Uterus (tissue), 4 donors: ENCODE data around the gene TRIOBP. TPM values are rescaled to one million over a fixed set of nuclear protein-coding genes. Genes with fewer than 3 reads are reported as not detected.
A peak's percentile ranks its signal among the peaks of the same experiment; 100 is the strongest.

Source experiments
- DNase-seq, 2 donors: peaks; one replicate each; pipeline ENCODE4 v3.0.0-alpha.2; 2019 to 2020
- H3K27ac ChIP-seq, 2 donors: fragments of 200-600 bp; sonication (generic); 1 replicate in 1 of 2; 2 replicates in 1 of 2; pipeline ENCODE4 v1.5.1; 2016 to 2018
- H3K27me3 ChIP-seq, 2 donors: fragments of 200-600 bp; sonication (generic); one replicate each; pipeline ENCODE4 v1.5.1; 2018 to 2019; ENCODE audit warnings: control low read depth in 1 of 2
- H3K36me3 ChIP-seq, 2 donors: fragments of 200-600 bp; sonication (generic); one replicate each; pipeline ENCODE4 v1.5.1; 2019; ENCODE audit warnings: control low read depth in 1 of 2
- H3K4me1 ChIP-seq, 2 donors: fragments of 200-600 bp; sonication (generic); one replicate each; pipeline ENCODE4 v1.5.1; 2018 to 2019; ENCODE audit warnings: control low read depth in 1 of 2
- H3K4me3 ChIP-seq, 2 donors: fragments of 200-600 bp; sonication (generic); 1 replicate in 1 of 2; 2 replicates in 1 of 2; pipeline ENCODE4 v1.5.1; 2018 to 2019; ENCODE audit warnings: mild to moderate bottlenecking in 1 of 2
- H3K9me3 ChIP-seq, 2 donors: fragments of 200-600 bp; sonication (generic); one replicate each; pipeline ENCODE4 v1.5.1; 2019; ENCODE audit warnings: control low read depth in 1 of 2
- CTCF ChIP-seq, 4 experiments: fragments of 200-600 bp in 2 of 4; fragments of 450-650 bp in 2 of 4; sonication (generic) in 2 of 4; IDR thresholded peaks; one replicate each; pipeline ENCODE4 v1.5.1; 2016 to 2019; ENCODE audit warnings: antibody characterized with exemption in 4 of 4, mild to moderate bottlenecking in 2 of 4, moderate library complexity in 1 of 4
- POLR2A ChIP-seq, 2 donors: fragments of 450-650 bp; IDR thresholded peaks; one replicate each; pipeline ENCODE4 v1.6.1; 2016; ENCODE audit warnings: antibody characterized with exemption in 2 of 2, mild to moderate bottlenecking in 1 of 2, moderate library complexity in 1 of 2
- intact Hi-C: fragments of 100-400 bp; cut with DNase I; formaldehyde crosslinking; loops from one replicate; pipeline ENCODE4 v1.15.1; 2023; ENCODE audit warnings: low total_unique reads
- total RNA-seq, 4 donors: library from RNA; depleted of rRNA in 3 of 4; stranded (reverse); fragments of >200 nt in 3 of 4; gene quantifications; one replicate each; pipeline versions ENCODE4 v1.1.0 to v1.2.4, GENCODE V29; 2014 to 2023
- donor health status: DM: yes; HTN: yes; CAD: no.

The TRIOBP gene
- total RNA-seq, 4 donors from 2014 or later: 56.2 to 177 (median 127) TPM

- Histone ChIP-seq H3K27me3 (no peaks in the 10 kb centered on the region), H3K4me1 (peaks cover 0 to 4% of the 10 kb centered on the region in 2 donors), H3K4me3 (no peak overlapping the region), H3K36me3 (no peaks in the 10 kb centered on the region), H3K27ac (no peak overlapping the region), H3K9me3 (no peaks in the 10 kb centered on the region)
- intact Hi-C loops: no loop called here
- DNase-seq: no peak
- TF ChIP-seq POLR2A (IDR thresholded peaks at IDR 0.05): no peak
- no peak for TF ChIP-seq CTCF (IDR thresholded peaks at IDR 0.05)
These were observed 28.8 kb downstream of the TRIOBP start for GRCh38 chr22:37725551-37726240.

GRCh38 chr22:37726241-37726887, 29.5 kb downstream of the TRIOBP start:
- Histone ChIP-seq H3K27ac (no peak overlapping the region), H3K9me3 (no peaks in the 10 kb centered on the region), H3K4me3 (no peak overlapping the region), H3K4me1 (peaks cover 0 to 4% of the 10 kb centered on the region in 2 donors), H3K36me3 (no peaks in the 10 kb centered on the region), H3K27me3 (no peaks in the 10 kb centered on the region)
- DNase-seq: no peak
- intact Hi-C loops: no loop called here
- TF ChIP-seq CTCF (IDR thresholded peaks at IDR 0.05): no peak
- no peak for TF ChIP-seq POLR2A (IDR thresholded peaks at IDR 0.05)

- Histone ChIP-seq H3K9me3 (no peaks in the 10 kb centered on the region), H3K27ac (peak overlapping the region; percentile 75 to 79), H3K4me1 (peaks cover 0 to 4% of the 10 kb centered on the region in 2 donors), H3K4me3 (no peak overlapping the region), H3K27me3 (no peaks in the 10 kb centered on the region), H3K36me3 (no peaks in the 10 kb centered on the region)
- DNase-seq: no peak
- intact Hi-C loops: no loop called here
- no peak for TF ChIP-seq POLR2A (IDR thresholded peaks at IDR 0.05)
- no peak for TF ChIP-seq CTCF (IDR thresholded peaks at IDR 0.05)
These were observed 31.8 kb downstream of the TRIOBP start for GRCh38 chr22:37728620-37729019.

- Histone ChIP-seq H3K27ac (no peak overlapping the region), H3K36me3 (no peaks in the 10 kb centered on the region), H3K4me1 (peaks cover 0 to 4% of the 10 kb centered on the region in 2 donors), H3K27me3 (no peaks in the 10 kb centered on the region), H3K9me3 (no peaks in the 10 kb centered on the region), H3K4me3 (no peak overlapping the region)
- no peak for DNase-seq
- intact Hi-C loops: no loop called here
- TF ChIP-seq POLR2A (IDR thresholded peaks at IDR 0.05) (no peak), CTCF (IDR thresholded peaks at IDR 0.05) (no peak)
These were observed 35.1 kb downstream of the TRIOBP start for GRCh38 chr22:37731804-37732471.
